GM12873 (cell line): ENCODE measurements around the gene IRGC.

Source experiments
- TF ChIP-seq, protein P1 (sequence below): IDR thresholded peaks from 2 replicates; pipeline ENCODE4 v1.5.1; 2012; ENCODE audit warnings: low read depth, mild to moderate bottlenecking, moderate library complexity, low read length, control low read depth; ENCODE audit not compliant: insufficient read depth; ENCODE audit errors: missing control alignments

IRGC gene

GRCh38 chr19:43749152-43749551, 33.3 kb downstream of the IRGC start:
- TF ChIP-seq, protein P1, sequence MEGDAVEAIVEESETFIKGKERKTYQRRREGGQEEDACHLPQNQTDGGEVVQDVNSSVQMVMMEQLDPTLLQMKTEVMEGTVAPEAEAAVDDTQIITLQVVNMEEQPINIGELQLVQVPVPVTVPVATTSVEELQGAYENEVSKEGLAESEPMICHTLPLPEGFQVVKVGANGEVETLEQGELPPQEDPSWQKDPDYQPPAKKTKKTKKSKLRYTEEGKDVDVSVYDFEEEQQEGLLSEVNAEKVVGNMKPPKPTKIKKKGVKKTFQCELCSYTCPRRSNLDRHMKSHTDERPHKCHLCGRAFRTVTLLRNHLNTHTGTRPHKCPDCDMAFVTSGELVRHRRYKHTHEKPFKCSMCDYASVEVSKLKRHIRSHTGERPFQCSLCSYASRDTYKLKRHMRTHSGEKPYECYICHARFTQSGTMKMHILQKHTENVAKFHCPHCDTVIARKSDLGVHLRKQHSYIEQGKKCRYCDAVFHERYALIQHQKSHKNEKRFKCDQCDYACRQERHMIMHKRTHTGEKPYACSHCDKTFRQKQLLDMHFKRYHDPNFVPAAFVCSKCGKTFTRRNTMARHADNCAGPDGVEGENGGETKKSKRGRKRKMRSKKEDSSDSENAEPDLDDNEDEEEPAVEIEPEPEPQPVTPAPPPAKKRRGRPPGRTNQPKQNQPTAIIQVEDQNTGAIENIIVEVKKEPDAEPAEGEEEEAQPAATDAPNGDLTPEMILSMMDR: no peak

DNA sequence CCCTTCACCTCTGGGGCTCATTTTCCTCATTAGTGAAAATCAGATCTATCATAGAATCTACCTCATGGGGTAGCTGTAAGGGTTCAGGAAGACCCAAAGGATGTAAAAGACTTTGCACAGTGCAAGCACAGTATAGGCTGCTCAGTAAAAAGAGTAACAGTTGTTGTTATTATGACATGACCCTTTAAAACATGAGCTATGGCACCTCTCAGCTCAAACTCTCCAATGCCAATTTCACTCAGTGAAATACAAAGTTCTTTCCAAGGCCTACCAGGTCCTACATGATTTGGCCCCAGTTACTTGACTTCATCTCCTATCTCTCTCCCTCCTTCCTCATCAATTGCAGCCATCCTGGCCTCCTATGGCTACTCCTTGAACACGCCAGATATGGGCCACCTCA, 34.0 kb downstream of the IRGC start:
- TF ChIP-seq, protein P1: no peak

DNA sequence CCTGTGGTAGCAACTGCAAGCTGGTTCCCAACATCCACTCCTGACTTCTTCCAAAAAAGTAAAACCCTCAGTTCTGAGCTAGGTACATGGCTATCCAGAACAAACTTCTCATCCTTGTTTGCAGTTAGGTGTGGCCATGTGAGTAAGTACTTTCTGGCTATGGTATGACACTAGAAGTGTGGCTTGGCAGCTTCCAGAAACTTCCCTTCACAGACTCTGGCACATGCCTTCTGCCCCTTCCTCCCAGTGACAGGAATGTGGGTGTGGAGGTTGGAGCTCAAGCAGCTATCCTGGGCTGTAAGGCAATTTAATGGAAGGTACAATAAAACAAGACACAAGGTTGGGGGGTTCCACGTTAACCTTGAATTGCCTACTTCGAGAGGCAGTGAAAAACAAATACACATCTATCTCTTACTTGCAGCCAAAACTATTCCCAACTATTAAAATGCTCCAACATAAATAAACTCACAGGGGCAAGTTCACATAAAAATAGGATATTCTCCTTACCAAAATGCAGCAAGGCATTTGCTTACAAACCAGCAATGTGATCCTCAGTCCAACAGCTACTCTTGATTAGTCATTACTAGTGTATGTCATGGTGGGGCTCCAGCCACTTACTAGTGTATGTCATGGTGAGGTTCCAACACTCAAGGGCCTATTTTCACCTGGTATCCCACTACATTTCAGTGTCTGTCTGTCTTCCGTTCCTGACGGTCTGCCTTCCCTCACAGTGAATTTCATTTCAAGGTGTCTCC, 35.8 kb downstream of the IRGC start:
- TF ChIP-seq, protein P1: no peak

DNA sequence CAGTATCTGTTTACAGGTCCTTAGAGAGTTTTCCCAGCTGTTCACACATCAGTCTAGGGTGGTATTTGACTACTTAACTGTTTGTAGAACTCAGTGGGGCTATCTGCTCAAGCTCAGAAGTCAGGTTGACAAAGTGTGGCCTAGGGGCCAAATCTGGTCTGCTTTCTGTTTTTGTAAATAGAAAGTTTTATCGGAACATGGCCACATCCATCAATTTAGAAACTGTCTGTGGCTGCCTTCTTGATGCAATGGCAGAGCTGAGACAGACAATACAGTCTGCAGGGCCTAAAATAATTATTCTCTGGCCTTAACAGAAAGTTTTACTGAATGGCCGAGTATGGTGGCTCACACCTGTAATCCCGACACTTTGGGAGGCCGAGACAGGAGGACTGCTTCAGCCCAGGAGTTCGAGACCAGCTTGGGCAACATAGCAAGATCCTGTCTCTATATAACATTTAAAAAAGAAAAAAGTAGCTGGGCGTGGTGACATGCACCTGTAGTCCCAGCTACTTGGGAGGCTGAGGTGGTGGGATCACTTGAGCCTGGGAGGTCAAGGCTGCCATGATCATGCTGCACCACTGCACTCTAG, 36.5 kb downstream of the IRGC start:
- TF ChIP-seq, protein P1: no peak

DNA sequence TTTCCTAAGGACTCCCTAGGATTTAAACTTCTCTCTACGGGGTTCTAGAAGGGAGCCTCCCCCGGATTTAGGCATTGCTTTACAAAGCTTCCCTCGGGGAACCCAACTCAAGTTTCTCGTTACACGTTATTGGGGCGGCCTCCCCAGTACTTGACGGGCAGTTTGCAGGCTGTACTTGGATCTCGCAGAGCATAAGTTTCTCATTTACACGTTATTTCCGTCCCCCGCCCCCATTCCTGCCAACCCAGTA, 38.3 kb downstream of the IRGC start:
- TF ChIP-seq, protein P1: no peak

- TF ChIP-seq, protein P1: no peak
These were observed 38.8 kb downstream of the IRGC start, which contains the start of gene SMG9 for GRCh38 chr19:43754503-43755255. SMG9 (minus strand) TSS chr19:43754962; CDS start chr19:43750741, 4,221 bp downstream.

DNA sequence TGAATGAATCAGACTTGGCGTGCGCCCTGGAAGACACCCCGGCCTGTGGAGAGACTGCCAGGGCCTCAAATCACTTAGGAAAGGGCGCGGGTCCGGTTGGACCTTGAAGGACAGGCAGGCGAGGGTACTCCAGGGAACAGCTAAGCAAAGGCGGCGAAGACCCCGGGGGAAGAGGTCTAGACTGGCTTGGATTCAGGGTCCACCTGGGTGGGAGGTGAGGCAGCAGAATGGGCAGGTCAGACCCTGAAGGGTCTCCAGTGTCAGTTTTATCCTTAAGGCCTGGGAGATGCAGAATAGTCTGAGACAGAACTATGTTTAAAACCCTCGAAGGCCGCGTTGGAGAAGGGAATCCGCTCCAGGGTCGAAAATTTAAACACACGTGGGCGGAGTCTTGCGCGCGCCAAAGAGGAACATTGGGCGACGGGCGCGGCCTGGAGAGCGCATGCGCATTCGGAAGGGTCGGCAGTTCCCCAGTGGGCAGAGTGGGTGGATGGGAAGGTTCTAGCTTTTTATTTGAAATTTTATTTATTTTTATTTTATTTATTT, 39.5 kb downstream of the IRGC start:
- TF ChIP-seq, protein P1: no peak
